ENCODE measurements around the gene VPS72. TPM values are rescaled to one million over a fixed set of nuclear protein-coding genes. Genes with fewer than 3 reads are reported as not detected.
A peak's percentile ranks its signal among the peaks of the same experiment; 100 is the strongest.

The VPS72 gene
- total and polyA plus RNA-seq, 2 of the 13 experiments (the other 11 are each of a cell fraction or from before 2014, with no cell fraction given) = 33.7 to 34.5 TPM

DNA sequence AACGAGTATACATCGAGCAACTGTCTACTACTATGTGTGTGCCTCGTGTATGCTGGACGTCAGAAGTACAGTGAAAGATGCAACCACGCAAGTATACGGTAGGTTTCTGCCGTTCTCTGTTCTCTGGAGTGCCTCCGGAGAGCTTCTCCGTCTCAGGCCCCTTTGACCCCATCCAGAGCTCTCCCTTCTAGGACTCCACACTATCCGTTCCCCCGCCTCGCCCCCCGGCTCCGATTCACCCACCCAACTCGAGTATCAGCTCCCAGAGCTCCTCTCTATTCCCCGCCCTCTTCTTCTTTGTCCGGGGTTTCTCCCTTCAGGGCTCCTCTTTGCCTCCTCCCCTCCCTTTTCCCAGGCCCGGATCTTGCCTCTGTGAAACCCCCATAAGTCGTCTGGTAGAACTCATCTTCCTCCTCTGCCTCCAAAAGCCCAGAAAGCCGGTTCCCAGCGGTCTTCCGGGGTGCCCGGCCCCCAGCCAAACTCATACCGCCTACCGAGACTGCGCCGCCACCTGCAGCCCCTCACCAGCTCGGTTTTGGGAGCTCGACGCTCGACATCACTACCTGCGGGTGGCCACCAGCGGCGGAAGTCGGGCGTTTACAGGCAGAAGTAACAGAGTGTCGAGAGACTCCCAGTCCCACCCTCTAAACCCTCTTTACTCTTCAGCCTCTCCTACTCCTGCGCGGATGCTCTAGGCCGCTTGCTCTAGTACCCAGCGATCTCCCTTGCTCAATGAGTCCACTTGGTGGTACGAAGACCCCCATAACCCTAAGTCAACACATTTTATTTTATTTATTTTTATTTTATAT lies at the start of gene VPS72 (continued):
- TF ChIP-seq ATF6 (CRISPR knock-in tag; conservative IDR thresholded peaks at IDR 0.05) = peak; percentile 55; the same call in 1 of the 2 replicates
- TF ChIP-seq MED13 (CRISPR knock-in tag; IDR thresholded peaks at IDR 0.05) = peak; percentile 78; the same call in 1 of the 2 replicates
- no peak for TF ChIP-seq AKAP8 (CRISPR knock-in tag; IDR thresholded peaks at IDR 0.05)
- peak; percentile 93 for TF ChIP-seq ZNF792 (CRISPR knock-in tag; IDR thresholded peaks at IDR 0.05)
- peak; percentile 14; the same call in 1 of the 2 replicates for TF ChIP-seq RAD21 (CRISPR knock-in tag; IDR thresholded peaks at IDR 0.05)
- TF ChIP-seq TMF1 (CRISPR knock-in tag; IDR thresholded peaks at IDR 0.05; ENCODE audit: low read depth) = 0 out of 2 replicates have a peak, but pooled peaks have one; percentile 70
- TF ChIP-seq NFKB2 (CRISPR knock-in tag; IDR thresholded peaks at IDR 0.05; ENCODE audit: borderline replicate concordance) = peak; percentile 82; the same call in 1 of the 2 replicates
- peak; percentile 68; the same call in 1 of the 2 replicates for TF ChIP-seq ZFP91 (CRISPR knock-in tag; IDR thresholded peaks at IDR 0.05; ENCODE audit: borderline replicate concordance)
- no peak for TF ChIP-seq ZNF747 (CRISPR knock-in tag; IDR thresholded peaks at IDR 0.05; ENCODE audit: borderline replicate concordance)
- peak; percentile 73 for TF ChIP-seq ZNF205 (CRISPR knock-in tag; IDR thresholded peaks at IDR 0.05)
- TF ChIP-seq ZNF556 (CRISPR knock-in tag; IDR thresholded peaks at IDR 0.05; ENCODE audit: borderline replicate concordance) = peak; percentile 65; the same call in 1 of the 2 replicates
- TF ChIP-seq AGO1 (IDR thresholded peaks at IDR 0.05; ENCODE audit: low read depth, low read length, poor library complexity, severe bottlenecking) = peak; percentile 46
- TF ChIP-seq MYPOP (CRISPR knock-in tag; IDR thresholded peaks at IDR 0.05) = peak; percentile 65
- TF ChIP-seq, protein P1, sequence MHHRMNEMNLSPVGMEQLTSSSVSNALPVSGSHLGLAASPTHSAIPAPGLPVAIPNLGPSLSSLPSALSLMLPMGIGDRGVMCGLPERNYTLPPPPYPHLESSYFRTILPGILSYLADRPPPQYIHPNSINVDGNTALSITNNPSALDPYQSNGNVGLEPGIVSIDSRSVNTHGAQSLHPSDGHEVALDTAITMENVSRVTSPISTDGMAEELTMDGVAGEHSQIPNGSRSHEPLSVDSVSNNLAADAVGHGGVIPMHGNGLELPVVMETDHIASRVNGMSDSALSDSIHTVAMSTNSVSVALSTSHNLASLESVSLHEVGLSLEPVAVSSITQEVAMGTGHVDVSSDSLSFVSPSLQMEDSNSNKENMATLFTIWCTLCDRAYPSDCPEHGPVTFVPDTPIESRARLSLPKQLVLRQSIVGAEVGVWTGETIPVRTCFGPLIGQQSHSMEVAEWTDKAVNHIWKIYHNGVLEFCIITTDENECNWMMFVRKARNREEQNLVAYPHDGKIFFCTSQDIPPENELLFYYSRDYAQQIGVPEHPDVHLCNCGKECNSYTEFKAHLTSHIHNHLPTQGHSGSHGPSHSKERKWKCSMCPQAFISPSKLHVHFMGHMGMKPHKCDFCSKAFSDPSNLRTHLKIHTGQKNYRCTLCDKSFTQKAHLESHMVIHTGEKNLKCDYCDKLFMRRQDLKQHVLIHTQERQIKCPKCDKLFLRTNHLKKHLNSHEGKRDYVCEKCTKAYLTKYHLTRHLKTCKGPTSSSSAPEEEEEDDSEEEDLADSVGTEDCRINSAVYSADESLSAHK (CRISPR knock-in tag; IDR thresholded peaks at IDR 0.05; ENCODE audit: borderline replicate concordance) = no peak
- TF ChIP-seq, protein P2, sequence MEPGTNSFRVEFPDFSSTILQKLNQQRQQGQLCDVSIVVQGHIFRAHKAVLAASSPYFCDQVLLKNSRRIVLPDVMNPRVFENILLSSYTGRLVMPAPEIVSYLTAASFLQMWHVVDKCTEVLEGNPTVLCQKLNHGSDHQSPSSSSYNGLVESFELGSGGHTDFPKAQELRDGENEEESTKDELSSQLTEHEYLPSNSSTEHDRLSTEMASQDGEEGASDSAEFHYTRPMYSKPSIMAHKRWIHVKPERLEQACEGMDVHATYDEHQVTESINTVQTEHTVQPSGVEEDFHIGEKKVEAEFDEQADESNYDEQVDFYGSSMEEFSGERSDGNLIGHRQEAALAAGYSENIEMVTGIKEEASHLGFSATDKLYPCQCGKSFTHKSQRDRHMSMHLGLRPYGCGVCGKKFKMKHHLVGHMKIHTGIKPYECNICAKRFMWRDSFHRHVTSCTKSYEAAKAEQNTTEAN (CRISPR knock-in tag; conservative IDR thresholded peaks at IDR 0.05) = 0 out of 2 replicates have a peak, but pooled peaks have one; percentile 53
- peak; percentile 97 for TF ChIP-seq SRF (IDR thresholded peaks at IDR 0.05; ENCODE audit: low read depth, low read length)
- peak; percentile 90 for TF ChIP-seq ZNF350 (CRISPR knock-in tag; IDR thresholded peaks at IDR 0.05; ENCODE audit: borderline replicate concordance, low read depth)
- TF ChIP-seq ZNF263 (CRISPR knock-in tag; IDR thresholded peaks at IDR 0.05) = 0 out of 2 replicates have a peak, but pooled peaks have one; percentile 44
- TF ChIP-seq ZNF777 (CRISPR knock-in tag; IDR thresholded peaks at IDR 0.05) = 0 out of 2 replicates have a peak, but pooled peaks have one; percentile 29
- TF ChIP-seq ZNF543 (CRISPR knock-in tag; IDR thresholded peaks at IDR 0.05) = peak; percentile 42; the same call in 1 of the 2 replicates

All from HepG2 (cell line).